Keratinocyte (primary cell): Measurements from ENCODE around the gene NAGA. TPM values are rescaled to one million over a fixed set of nuclear protein-coding genes. Genes with fewer than 3 reads are reported as not detected.

Source experiments
- DNase-seq: peaks from one replicate; pipeline ENCODE4 v3.0.0-alpha.2; 2011; ENCODE audit warnings: low read depth, missing footprints, low spot score
- FAIRE-seq: peaks from 2 replicates; lab custom pipeline; 2011; peaks lifted over from hg19 to GRCh38; lab: Jason Lieb, UNC
- H2AFZ ChIP-seq: 2 replicates; pipeline ENCODE4 v1.6.0; 2012; ENCODE audit warnings: low read length, control low read depth, inconsistent platforms; ENCODE audit not compliant: control insufficient read depth
- H3K27ac ChIP-seq: 2 replicates; pipeline ENCODE4 v1.5.1; 2011; ENCODE audit warnings: low read length; ENCODE audit not compliant: control insufficient read depth, insufficient read depth
- H3K27me3 ChIP-seq: 3 replicates; pipeline ENCODE4 v1.6.0; 2011; ENCODE audit warnings: low read length; ENCODE audit not compliant: control insufficient read depth, insufficient read depth; ENCODE audit errors: extremely low read depth
- H3K36me3 ChIP-seq, 2 experiments: 2 replicates in 1 of 2; 3 replicates in 1 of 2; pipeline ENCODE4 v1.5.1; 2011; ENCODE audit warnings: low read length in 2 of 2, mild to moderate bottlenecking in 1 of 2; ENCODE audit not compliant: control insufficient read depth in 2 of 2, insufficient read depth in 2 of 2; ENCODE audit errors: extremely low read depth in 1 of 2
- H3K4me1 ChIP-seq: 3 replicates; pipeline ENCODE4 v1.5.1; 2011; ENCODE audit warnings: low read length; ENCODE audit not compliant: control insufficient read depth, insufficient read depth; ENCODE audit errors: extremely low read depth
- H3K4me2 ChIP-seq: 3 replicates; pipeline ENCODE4 v1.6.0; 2011; ENCODE audit warnings: low read depth, low read length; ENCODE audit not compliant: control insufficient read depth, insufficient read depth; ENCODE audit errors: extremely low read depth
- H3K4me3 ChIP-seq, 3 experiments: fragments of 200-600 bp in 1 of 3; sonication (generic) in 1 of 3; 2 replicates in 2 of 3; 3 replicates in 1 of 3; pipeline ENCODE4 v1.5.1; 2011 to 2016; ENCODE audit warnings: low read length in 3 of 3, mild to moderate bottlenecking in 3 of 3, control low read depth in 2 of 3, inconsistent platforms in 1 of 3, low read depth in 1 of 3, mixed read lengths in 1 of 3, mixed run types in 1 of 3, moderate library complexity in 1 of 3; ENCODE audit not compliant: control insufficient read depth in 2 of 3, insufficient read depth in 2 of 3; ENCODE audit errors: extremely low read depth in 1 of 3
- H3K79me2 ChIP-seq: 2 replicates; pipeline ENCODE4 v1.6.0; 2012; ENCODE audit warnings: low read length; ENCODE audit not compliant: control insufficient read depth, insufficient read depth
- H3K9ac ChIP-seq: 3 replicates; pipeline ENCODE4 v1.6.0; 2011; ENCODE audit warnings: low read length; ENCODE audit not compliant: control insufficient read depth, insufficient read depth; ENCODE audit errors: extremely low read depth
- H3K9me1 ChIP-seq: 3 replicates; pipeline ENCODE4 v1.6.0; 2011; ENCODE audit warnings: low read length; ENCODE audit not compliant: control insufficient read depth, insufficient read depth; ENCODE audit errors: extremely low read depth
- H3K9me3 ChIP-seq: 2 replicates; pipeline ENCODE4 v1.5.1; 2012; ENCODE audit warnings: low read depth, low read length; ENCODE audit not compliant: control insufficient read depth
- H4K20me1 ChIP-seq: 3 replicates; pipeline ENCODE4 v1.6.0; 2011; ENCODE audit warnings: low read length; ENCODE audit not compliant: control insufficient read depth, insufficient read depth; ENCODE audit errors: extremely low read depth
- EZH2 ChIP-seq: IDR thresholded peaks from one replicate; pipeline ENCODE4 v1.6.1; 2012; ENCODE audit warnings: inconsistent platforms, mild to moderate bottlenecking, low read length, moderate library complexity
- dilution Hi-C: fragments of 300-500 bp; cut with MboI; formaldehyde crosslinking; loops from one replicate; pipeline ENCODE4 v1.7.0; 2020; ENCODE audit warnings: low sequenced_read_pairs; ENCODE audit not compliant: extremely low pct_ligation_motif_present
- polyA plus RNA-seq, 5 experiments: library from polyadenylated mRNA; depleted of rRNA in 3 of 5; stranded (reverse) in 3 of 5; stranded (forward) in 1 of 5; unstranded in 1 of 5; fragments of >200 nt; gene quantifications; 1 replicate in 1 of 5; 2 replicates in 3 of 5; 3 replicates in 1 of 5; pipeline versions ENCODE4 v1.2.1 to v1.2.3, GENCODE V29; 2011 to 2012; ENCODE audit warnings: missing spikeins in 2 of 5, low read depth in 1 of 5, low replicate concordance in 1 of 5
- TF ChIP-seq, protein P1 (sequence below), 3 experiments: IDR thresholded peaks in 1 of 3; conservative IDR thresholded peaks in 1 of 3; optimal IDR thresholded peaks in 1 of 3; 2 replicates in 2 of 3; 3 replicates in 1 of 3; pipeline versions ENCODE3 to v1.5.1; 2011; ENCODE audit warnings: low read length in 3 of 3, mild to moderate bottlenecking in 3 of 3, moderate library complexity in 2 of 3, control low read depth in 1 of 3, inconsistent platforms in 1 of 3; ENCODE audit not compliant: insufficient read depth in 2 of 3; ENCODE audit errors: extremely low read depth in 1 of 3

NAGA gene
- polyA plus RNA-seq, 1 donor (not counting 4 experiments of a cell fraction or from before 2014, with no cell fraction given): 17.0 TPM

GRCh38 chr22:42083119-42083518 lies 12.5 kb upstream of the NAGA start:
- Histone ChIP-seq H3K9me1 (no peaks in the 10 kb centered on the region), H3K27me3 (no peaks in the 10 kb centered on the region), H3K36me3 (peaks cover 4 to 18% of the 10 kb centered on the region in 2 experiments), H3K9ac (no peak overlapping the region), H4K20me1 (peaks cover 2% of the 10 kb centered on the region), H3K4me2 (no peak overlapping the region), H2AFZ (no peak overlapping the region), H3K4me3 (no peak overlapping the region), H3K79me2 (peaks cover 2% of the 10 kb centered on the region), H3K27ac (no peak overlapping the region), H3K9me3 (no peaks in the 10 kb centered on the region), H3K4me1 (peaks cover 20% of the 10 kb centered on the region)
- dilution Hi-C loops: no loop called here
- no peak for DNase-seq
- FAIRE-seq: no peak
- TF ChIP-seq, protein P1, sequence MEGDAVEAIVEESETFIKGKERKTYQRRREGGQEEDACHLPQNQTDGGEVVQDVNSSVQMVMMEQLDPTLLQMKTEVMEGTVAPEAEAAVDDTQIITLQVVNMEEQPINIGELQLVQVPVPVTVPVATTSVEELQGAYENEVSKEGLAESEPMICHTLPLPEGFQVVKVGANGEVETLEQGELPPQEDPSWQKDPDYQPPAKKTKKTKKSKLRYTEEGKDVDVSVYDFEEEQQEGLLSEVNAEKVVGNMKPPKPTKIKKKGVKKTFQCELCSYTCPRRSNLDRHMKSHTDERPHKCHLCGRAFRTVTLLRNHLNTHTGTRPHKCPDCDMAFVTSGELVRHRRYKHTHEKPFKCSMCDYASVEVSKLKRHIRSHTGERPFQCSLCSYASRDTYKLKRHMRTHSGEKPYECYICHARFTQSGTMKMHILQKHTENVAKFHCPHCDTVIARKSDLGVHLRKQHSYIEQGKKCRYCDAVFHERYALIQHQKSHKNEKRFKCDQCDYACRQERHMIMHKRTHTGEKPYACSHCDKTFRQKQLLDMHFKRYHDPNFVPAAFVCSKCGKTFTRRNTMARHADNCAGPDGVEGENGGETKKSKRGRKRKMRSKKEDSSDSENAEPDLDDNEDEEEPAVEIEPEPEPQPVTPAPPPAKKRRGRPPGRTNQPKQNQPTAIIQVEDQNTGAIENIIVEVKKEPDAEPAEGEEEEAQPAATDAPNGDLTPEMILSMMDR (optimal IDR thresholded peaks at IDR 0.05 in 1 of 3, IDR thresholded peaks at IDR 0.05 in 1 of 3, conservative IDR thresholded peaks at IDR 0.05 in 1 of 3; ENCODE audit: extremely low read depth in 1 of 3, insufficient read depth in 2 of 3, low read length in 3 of 3): no peak
- TF ChIP-seq EZH2: no peak

- H3K4me3 ChIP-seq: peak overlapping the region; percentile 55 to 95 (median 89)
- H3K36me3 ChIP-seq: peaks cover under 1 to 4% of the 10 kb centered on the region in 2 experiments
- FAIRE-seq (no peak), DNase-seq (no peak)
- TF ChIP-seq, protein P1 (optimal IDR thresholded peaks at IDR 0.05 in 1 of 3, IDR thresholded peaks at IDR 0.05 in 1 of 3, conservative IDR thresholded peaks at IDR 0.05 in 1 of 3; ENCODE audit: extremely low read depth in 1 of 3, insufficient read depth in 2 of 3, low read length in 3 of 3): no peak
- TF ChIP-seq EZH2: no peak
- peak overlapping the region; percentile 76 for H2AFZ ChIP-seq
- no peaks in the 10 kb centered on the region for H3K27me3 ChIP-seq
- peaks cover 20% of the 10 kb centered on the region for H3K4me1 ChIP-seq
- peaks cover 2% of the 10 kb centered on the region for H3K79me2 ChIP-seq
- no peaks in the 10 kb centered on the region for H4K20me1 ChIP-seq
- dilution Hi-C loops: no loop called here
- peak overlapping the region; percentile 96 for H3K27ac ChIP-seq
- no peaks in the 10 kb centered on the region for H3K9me1 ChIP-seq
- peak overlapping the region; percentile 94 for H3K4me2 ChIP-seq
- H3K9ac ChIP-seq: peak overlapping the region; percentile 95
- peaks cover under 1% of the 10 kb centered on the region for H3K9me3 ChIP-seq
These were observed 9.7 kb upstream of the NAGA start for GRCh38 chr22:42080287-42080686.
